GM23248 (cell line): Measurements from ENCODE around the gene IL10RA.

ENCODE experiments used
- EZH2 ChIP-seq: fragments of 200-600 bp; sonication (generic); IDR thresholded peaks from 2 replicates; pipeline ENCODE4 v1.6.1; 2018; ENCODE audit warnings: antibody characterized with exemption, mild to moderate bottlenecking; ENCODE audit not compliant: insufficient read depth, poor library complexity, severe bottlenecking
- EZH2phosphoT487 ChIP-seq: fragments of 200-600 bp; sonication (generic); IDR thresholded peaks from 2 replicates; pipeline ENCODE4 v1.6.1; 2018; ENCODE audit warnings: antibody characterized with exemption, moderate library complexity, mild to moderate bottlenecking, low read depth; ENCODE audit not compliant: insufficient read depth

DNA sequence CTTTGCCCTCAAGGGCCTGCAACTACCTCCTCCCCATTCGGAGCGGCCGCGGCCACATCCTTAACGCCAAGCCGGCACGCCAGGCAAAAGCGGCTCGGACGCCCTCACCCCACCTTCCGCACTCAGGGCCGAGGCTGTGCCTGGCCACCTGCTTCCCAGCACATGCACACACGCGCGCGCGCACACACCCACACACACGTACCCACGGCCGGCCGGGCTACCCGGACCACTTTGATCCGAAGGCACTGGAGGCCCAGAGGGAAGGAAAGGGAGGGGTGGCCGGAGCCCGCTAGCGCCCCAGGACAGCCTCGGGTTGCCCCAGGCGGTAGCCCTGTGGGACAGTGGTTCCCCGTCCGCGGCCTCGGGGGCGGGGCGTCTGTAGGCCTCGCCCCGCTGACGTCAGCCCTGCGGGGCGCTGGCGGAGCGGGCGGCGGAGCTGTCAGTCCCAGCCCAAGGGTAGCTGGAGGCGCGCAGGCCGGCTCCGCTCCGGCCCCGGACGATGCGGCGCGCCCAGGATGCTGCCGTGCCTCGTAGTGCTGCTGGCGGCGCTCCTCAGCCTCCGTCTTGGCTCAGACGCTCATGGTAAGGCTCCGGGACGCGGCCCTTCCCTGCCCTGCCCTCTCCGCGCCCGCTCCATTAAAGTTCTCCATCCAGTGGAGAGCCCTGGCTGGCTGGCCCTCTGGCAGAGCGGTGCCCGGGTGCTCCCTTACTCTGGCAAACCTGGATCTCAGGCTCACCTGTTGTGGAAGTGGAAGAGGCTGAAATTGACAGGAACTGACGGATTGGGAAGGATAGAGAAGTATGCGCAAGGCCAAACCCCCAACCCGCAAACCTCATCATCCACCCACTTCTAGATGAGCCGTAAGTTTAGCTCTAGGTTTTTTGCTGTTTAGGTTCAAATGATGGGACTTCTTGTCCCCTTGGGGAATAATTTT is at the start of gene IL10RA:
- TF ChIP-seq EZH2phosphoT487, result no peak
- TF ChIP-seq EZH2, result no peak
